Esophagus squamous epithelium (tissue), 4 donors: ENCODE results near the gene ETV1.

Experiments
- POLR2A ChIP-seq, 4 donors: fragments of 450-650 bp; IDR thresholded peaks; one replicate each; pipeline ENCODE4 v1.6.1; 2017; ENCODE audit warnings: antibody characterized with exemption in 4 of 4, mild to moderate bottlenecking in 4 of 4, moderate library complexity in 3 of 4
- TF ChIP-seq, protein P1 (sequence below), 6 experiments: fragments of 450-650 bp in 4 of 6; fragments of 200-600 bp in 2 of 6; sonication (generic) in 2 of 6; IDR thresholded peaks; one replicate each; pipeline ENCODE4 v1.5.1; 2016 to 2019; ENCODE audit warnings: antibody characterized with exemption in 6 of 6, mild to moderate bottlenecking in 4 of 6, moderate library complexity in 4 of 6

DNA sequence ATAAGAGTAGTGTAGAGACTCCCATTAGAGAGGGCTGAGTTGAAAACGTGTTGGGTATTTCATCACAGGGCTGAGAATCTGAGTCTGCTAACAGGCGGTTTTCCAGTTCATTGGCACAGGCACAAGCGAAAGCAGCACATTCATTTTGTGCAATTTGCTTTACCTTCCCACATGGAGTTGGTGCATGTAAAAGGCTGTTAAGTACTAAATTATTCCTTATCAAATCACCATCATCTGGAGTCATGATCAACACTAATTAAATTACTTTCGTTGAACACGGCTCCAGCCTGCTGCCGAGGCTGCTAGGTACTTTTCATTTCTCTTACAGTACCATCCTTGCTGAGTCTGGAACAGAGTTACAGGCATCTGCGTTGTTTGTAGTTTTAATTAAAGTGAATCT, 43.8 kb downstream of the ETV1 start:
- TF ChIP-seq, protein P1, sequence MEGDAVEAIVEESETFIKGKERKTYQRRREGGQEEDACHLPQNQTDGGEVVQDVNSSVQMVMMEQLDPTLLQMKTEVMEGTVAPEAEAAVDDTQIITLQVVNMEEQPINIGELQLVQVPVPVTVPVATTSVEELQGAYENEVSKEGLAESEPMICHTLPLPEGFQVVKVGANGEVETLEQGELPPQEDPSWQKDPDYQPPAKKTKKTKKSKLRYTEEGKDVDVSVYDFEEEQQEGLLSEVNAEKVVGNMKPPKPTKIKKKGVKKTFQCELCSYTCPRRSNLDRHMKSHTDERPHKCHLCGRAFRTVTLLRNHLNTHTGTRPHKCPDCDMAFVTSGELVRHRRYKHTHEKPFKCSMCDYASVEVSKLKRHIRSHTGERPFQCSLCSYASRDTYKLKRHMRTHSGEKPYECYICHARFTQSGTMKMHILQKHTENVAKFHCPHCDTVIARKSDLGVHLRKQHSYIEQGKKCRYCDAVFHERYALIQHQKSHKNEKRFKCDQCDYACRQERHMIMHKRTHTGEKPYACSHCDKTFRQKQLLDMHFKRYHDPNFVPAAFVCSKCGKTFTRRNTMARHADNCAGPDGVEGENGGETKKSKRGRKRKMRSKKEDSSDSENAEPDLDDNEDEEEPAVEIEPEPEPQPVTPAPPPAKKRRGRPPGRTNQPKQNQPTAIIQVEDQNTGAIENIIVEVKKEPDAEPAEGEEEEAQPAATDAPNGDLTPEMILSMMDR (IDR thresholded peaks at IDR 0.05), result no peak
- TF ChIP-seq POLR2A (IDR thresholded peaks at IDR 0.05), result no peak
